Tibial artery (tissue), 4 donors: ENCODE data around the gene ACKR3.
A peak's percentile ranks its signal among the peaks of the same experiment; 100 is the strongest.

Experiments
- DNase-seq, 2 donors: peaks; one replicate each; pipeline ENCODE4 v3.0.0-alpha.2; 2019
- H3K27ac ChIP-seq, 2 donors: fragments of 200-600 bp; sonication (generic) in 1 of 2; 1 replicate in 1 of 2; 2 replicates in 1 of 2; pipeline ENCODE4 v1.5.1; 2018 to 2019; ENCODE audit warnings: mild to moderate bottlenecking in 1 of 2
- H3K27me3 ChIP-seq, 2 donors: fragments of 200-600 bp; sonication (generic) in 1 of 2; one replicate each; pipeline versions ENCODE4 v1.5.1 to v1.6.0; 2016 to 2019
- H3K36me3 ChIP-seq, 3 donors: fragments of 200-600 bp; sonication (generic) in 2 of 3; one replicate each; pipeline ENCODE4 v1.5.1; 2016 to 2019; ENCODE audit warnings: mild to moderate bottlenecking in 2 of 3
- H3K4me1 ChIP-seq, 4 donors: fragments of 200-600 bp; sonication (generic) in 2 of 4; 1 replicate in 3 of 4; 2 replicates in 1 of 4; pipeline ENCODE4 v1.5.1; 2016 to 2019
- H3K4me3 ChIP-seq, 2 donors: fragments of 200-600 bp; sonication (generic) in 1 of 2; 1 replicate in 1 of 2; 2 replicates in 1 of 2; pipeline ENCODE4 v1.5.1; 2018 to 2019; ENCODE audit warnings: mild to moderate bottlenecking in 2 of 2
- H3K9me3 ChIP-seq, 3 donors: fragments of 200-600 bp; sonication (generic) in 1 of 3; one replicate each; pipeline ENCODE4 v1.5.1; 2016 to 2019
- CTCF ChIP-seq, 2 experiments: fragments of 200-600 bp in 1 of 2; fragments of 450-650 bp in 1 of 2; IDR thresholded peaks; one replicate each; pipeline ENCODE4 v1.5.1; 2017 to 2019; ENCODE audit warnings: antibody characterized with exemption in 2 of 2, mild to moderate bottlenecking in 1 of 2, moderate library complexity in 1 of 2
- intact Hi-C: fragments of 100-400 bp; cut with DNase I; formaldehyde crosslinking; loops from one replicate; pipeline ENCODE4 v1.15.0; 2023; ENCODE audit warnings: low total_unique reads

ACKR3 gene

GRCh38 chr2:236597629-236598028 lies 28.0 kb downstream of the ACKR3 start:
- Histone ChIP-seq H3K9me3 (no peaks in the 10 kb centered on the region), H3K4me3 (no peak overlapping the region), H3K27me3 (no peaks in the 10 kb centered on the region), H3K4me1 (peaks cover 0 to 17% (median 8%) of the 10 kb centered on the region in 4 donors), H3K27ac (peak overlapping the region; percentile 13 to 21), H3K36me3 (no peaks in the 10 kb centered on the region)
- no peak for TF ChIP-seq CTCF (IDR thresholded peaks at IDR 0.05)
- intact Hi-C loops, result no loop called here
- no peak for DNase-seq

DNA sequence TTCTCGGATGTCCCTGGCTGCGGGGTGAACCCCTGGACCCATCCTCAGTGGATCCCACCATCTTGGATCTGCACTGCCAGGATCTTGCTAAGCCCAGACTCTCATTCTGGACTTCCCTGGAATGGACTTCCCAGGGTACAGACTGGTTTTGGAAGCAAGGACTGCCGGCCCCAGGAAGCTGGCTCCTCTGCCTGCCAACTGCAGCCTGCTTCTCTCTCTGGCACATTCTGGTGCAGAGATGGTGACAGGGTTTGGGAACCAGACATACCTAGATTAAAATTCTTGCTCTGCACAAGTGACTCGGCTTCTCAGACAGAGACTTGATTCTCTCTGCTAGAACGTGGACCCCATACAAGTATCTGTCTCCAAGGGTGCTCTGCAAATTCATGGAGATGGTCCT lies 29.4 kb downstream of the ACKR3 start:
- Histone ChIP-seq H3K36me3 (no peaks in the 10 kb centered on the region), H3K27me3 (no peaks in the 10 kb centered on the region)
- no peak for TF ChIP-seq CTCF (IDR thresholded peaks at IDR 0.05)

DNA sequence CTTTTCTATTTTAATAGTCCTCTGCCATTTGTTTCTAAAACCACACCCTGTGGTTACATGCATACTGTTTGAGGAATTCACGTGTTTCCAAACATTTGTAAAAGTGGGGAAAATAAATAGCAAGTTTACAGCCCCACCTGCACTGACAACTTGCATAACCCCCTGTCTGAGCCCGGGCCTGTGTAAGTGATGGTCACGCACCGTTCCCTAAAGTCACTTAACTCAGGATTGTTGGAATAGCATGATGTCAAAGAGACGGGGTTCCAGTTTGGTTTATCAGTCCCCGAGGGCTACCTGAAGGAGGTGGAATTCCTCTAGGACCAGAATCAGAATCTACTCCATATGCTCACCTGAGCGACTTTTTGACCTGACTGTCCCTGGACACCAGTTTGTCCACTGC lies 30.5 kb downstream of the ACKR3 start:
- Histone ChIP-seq H3K9me3 (no peaks in the 10 kb centered on the region), H3K4me1 (peaks cover 0 to 17% (median 8%) of the 10 kb centered on the region in 4 donors), H3K4me3 (no peak overlapping the region), H3K27me3 (no peaks in the 10 kb centered on the region), H3K36me3 (no peaks in the 10 kb centered on the region), H3K27ac (no peak overlapping the region)
- DNase-seq, result no peak
- no peak for TF ChIP-seq CTCF (IDR thresholded peaks at IDR 0.05)
- intact Hi-C loops, result no loop called here

More for the DNA sequence above, 29.4 kb downstream of the ACKR3 start:
- no peaks in the 10 kb centered on the region for H3K9me3 ChIP-seq
- no peak for DNase-seq
- intact Hi-C loops, result no loop called here
- peaks cover 0 to 17% (median 8%) of the 10 kb centered on the region in 4 donors for H3K4me1 ChIP-seq
- H3K27ac ChIP-seq, result no peak overlapping the region
- H3K4me3 ChIP-seq, result no peak overlapping the region

DNA sequence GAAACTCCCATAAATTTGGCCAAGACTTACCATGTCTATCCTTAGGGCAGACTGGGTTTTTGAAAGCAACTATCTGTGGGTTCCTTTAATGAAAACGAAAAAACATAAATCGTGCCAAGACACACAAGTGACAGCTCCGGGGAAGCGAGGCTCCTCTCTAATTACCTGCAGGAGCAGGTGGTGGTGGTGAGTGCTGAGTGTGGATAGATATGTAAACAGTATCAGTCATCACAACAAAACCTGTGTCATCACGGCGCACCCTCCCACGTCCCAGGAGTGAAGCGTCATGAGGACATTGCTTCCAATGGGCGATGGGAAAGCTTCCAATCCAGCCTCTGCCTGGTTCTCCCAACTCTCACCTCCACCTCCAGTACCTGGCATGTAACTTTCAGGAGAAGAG lies 31.3 kb downstream of the ACKR3 start:
- H3K9me3 ChIP-seq, result no peaks in the 10 kb centered on the region
- peaks cover 0 to 17% (median 8%) of the 10 kb centered on the region in 4 donors for H3K4me1 ChIP-seq
- TF ChIP-seq CTCF (IDR thresholded peaks at IDR 0.05), result no peak
- H3K36me3 ChIP-seq, result no peaks in the 10 kb centered on the region
- H3K27ac ChIP-seq, result no peak overlapping the region
- intact Hi-C loops, result no loop called here
- no peaks in the 10 kb centered on the region for H3K27me3 ChIP-seq
- H3K4me3 ChIP-seq, result no peak overlapping the region
- no peak for DNase-seq

GRCh38 chr2:236601316-236602202 lies 31.9 kb downstream of the ACKR3 start:
- no peak for TF ChIP-seq CTCF (IDR thresholded peaks at IDR 0.05)
- Histone ChIP-seq H3K4me1 (peaks cover 0 to 15% (median 8%) of the 10 kb centered on the region in 4 donors), H3K27ac (no peak overlapping the region), H3K9me3 (no peaks in the 10 kb centered on the region), H3K36me3 (no peaks in the 10 kb centered on the region), H3K4me3 (no peak overlapping the region), H3K27me3 (no peaks in the 10 kb centered on the region)
- DNase-seq, result no peak
- intact Hi-C loops, result no loop called here
